Ecto neural progenitor cell (in vitro differentiated cells): Measurements from ENCODE around the gene TMEM132A.
A peak's percentile ranks its signal among the peaks of the same experiment; 100 is the strongest.

Experiments used
- DNase-seq: peaks from one replicate; pipeline ENCODE4 v3.0.0-alpha.2; 2018; ENCODE audit warnings: low spot score

The TMEM132A gene

GRCh38 chr11:60924110-60924905 lies at the start of gene TMEM132A:
TMEM132A (plus strand) TSS chr11:60924460; CDS start chr11:60924634, 174 bp downstream.
- peak; percentile 89 for DNase-seq

- DNase-seq = no peak
Measured at GRCh38 chr11:60875366-60876167, 48.7 kb upstream of the TMEM132A start.

- peak; percentile 20 for DNase-seq
Measured at GRCh38 chr11:60876168-60876485, 48.1 kb upstream of the TMEM132A start.

- no peak for DNase-seq
Measured at GRCh38 chr11:60878245-60879101, 45.8 kb upstream of the TMEM132A start.

- no peak for DNase-seq
Measured at GRCh38 chr11:60879104-60879503, 45.2 kb upstream of the TMEM132A start.

GRCh38 chr11:60879971-60880588 lies 44.2 kb upstream of the TMEM132A start:
- peak; percentile 41 for DNase-seq

GRCh38 chr11:60880643-60881282 lies 43.5 kb upstream of the TMEM132A start:
- DNase-seq = peak; percentile 31

- DNase-seq = peak; percentile 20
Measured at GRCh38 chr11:60887556-60887955, 36.7 kb upstream of the TMEM132A start.

- no peak for DNase-seq
Measured at GRCh38 chr11:60889869-60890311, 34.4 kb upstream of the TMEM132A start.

GRCh38 chr11:60890696-60891095 lies 33.6 kb upstream of the TMEM132A start:
- no peak for DNase-seq

- DNase-seq = no peak
Measured at GRCh38 chr11:60891103-60891741, 33.0 kb upstream of the TMEM132A start.

- no peak for DNase-seq
Measured at GRCh38 chr11:60895687-60896086, 28.6 kb upstream of the TMEM132A start.

GRCh38 chr11:60897496-60897895 lies 26.8 kb upstream of the TMEM132A start:
- no peak for DNase-seq

- no peak for DNase-seq
Measured at GRCh38 chr11:60899046-60899936, 25.0 kb upstream of the TMEM132A start.

- DNase-seq = no peak
Measured at GRCh38 chr11:60899977-60900376, 24.3 kb upstream of the TMEM132A start.

- no peak for DNase-seq
Measured at GRCh38 chr11:60900673-60901404, 23.4 kb upstream of the TMEM132A start.

GRCh38 chr11:60902625-60903024 lies 21.6 kb upstream of the TMEM132A start:
- no peak for DNase-seq

GRCh38 chr11:60905047-60905446 lies 19.2 kb upstream of the TMEM132A start:
- no peak for DNase-seq

- DNase-seq = no peak
Measured at GRCh38 chr11:60905551-60906113, 18.6 kb upstream of the TMEM132A start.
